Measurements from ENCODE around the gene STRIP1. TPM values are rescaled to one million over a fixed set of nuclear protein-coding genes. Genes with fewer than 3 reads are reported as not detected.

The STRIP1 gene
- total RNA-seq, 4 donors from 2014 or later = 21.7 to 50.3 (median 33.0) TPM

GRCh38 chr1:110102081-110102480 is 67.7 kb downstream of the STRIP1 start:
- TF ChIP-seq CTCF (IDR thresholded peaks at IDR 0.05; ENCODE audit: low read depth) = no peak

Other genes with a start within 250 kb of the STRIP1 start
- 100 to 1,000 TPM in 3 of 4 donors, 10 to 100 TPM in 1; 70.3 to 116 (median 106) TPM for gene CSF1, start 123.8 kb upstream of the STRIP1 start, total RNA-seq
- gene AHCYL1, start 49.9 kb upstream of the STRIP1 start, total RNA-seq = 100 to 1,000 TPM in 1 of 4 donors, 10 to 100 TPM in 3; 77.0 to 112 (median 87.2) TPM
- gene ALX3, start 36.0 kb downstream of the STRIP1 start, total RNA-seq = not detected
- 1 to 10 TPM in 1 of 4 donors, not detected in 3; 2.1 TPM for gene UBL4B, start 77.8 kb downstream of the STRIP1 start, total RNA-seq
- under 1 TPM in 1 of 4 donors, not detected in 3; under 0.01 TPM for gene SLC6A17, start 115.9 kb downstream of the STRIP1 start, total RNA-seq
- gene KCNC4, start 175.7 kb downstream of the STRIP1 start, total RNA-seq = 1 to 10 TPM; 1.3 to 6.6 (median 1.9) TPM

Data from subcutaneous adipose tissue (tissue), 4 donors.